HG03066 (cell line): ENCODE measurements around the gene MED13L.

Experiments
- ATAC-seq: cut with Tn5 transposase; IDR thresholded peaks from one replicate; pipeline ENCODE4 v1.9.1; 2021; ENCODE audit warnings: low read depth; ENCODE audit not compliant: unreplicated experiment

The MED13L gene

GRCh38 chr12:116188581-116188980 lies 88.9 kb downstream of the MED13L start:
- no peak for ATAC-seq

- no peak for ATAC-seq
Observed at GRCh38 chr12:116187151-116187511, 90.4 kb downstream of the MED13L start.

DNA sequence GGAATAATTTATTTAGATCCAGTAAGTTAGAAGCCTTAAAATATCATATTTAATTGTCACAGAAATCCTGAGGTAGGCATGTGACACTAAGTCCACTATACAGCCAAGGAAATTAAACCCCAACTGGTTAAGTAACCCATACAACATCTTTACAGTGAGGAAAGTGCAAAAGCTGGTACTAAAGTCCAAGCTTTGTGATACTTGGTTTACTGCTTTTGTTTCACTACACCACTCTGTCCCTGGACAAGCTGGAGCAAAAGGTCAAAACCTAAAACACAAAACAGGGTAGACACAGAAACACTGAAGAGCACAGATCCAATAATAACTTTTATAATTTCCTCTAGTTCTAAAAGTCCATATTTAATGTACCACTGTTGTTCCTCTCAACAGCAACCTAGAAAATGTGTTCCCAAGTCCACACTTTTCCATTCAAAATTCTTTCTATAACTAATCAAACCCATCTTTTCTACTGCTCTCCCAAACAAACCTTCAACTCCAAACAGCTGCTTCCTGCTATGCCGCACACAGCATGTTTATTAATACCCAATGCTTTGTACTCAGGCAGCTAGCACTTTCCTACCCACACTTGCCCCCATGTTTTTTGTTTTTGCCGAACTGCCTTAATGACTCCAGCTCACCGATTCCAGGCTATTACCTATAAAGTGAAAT lies 90.9 kb downstream of the MED13L start:
- no peak for ATAC-seq

- ATAC-seq, result no peak
Observed at GRCh38 chr12:116184763-116185162, 92.7 kb downstream of the MED13L start.

- ATAC-seq, result no peak
Observed at GRCh38 chr12:116183741-116184141, 93.8 kb downstream of the MED13L start.

DNA sequence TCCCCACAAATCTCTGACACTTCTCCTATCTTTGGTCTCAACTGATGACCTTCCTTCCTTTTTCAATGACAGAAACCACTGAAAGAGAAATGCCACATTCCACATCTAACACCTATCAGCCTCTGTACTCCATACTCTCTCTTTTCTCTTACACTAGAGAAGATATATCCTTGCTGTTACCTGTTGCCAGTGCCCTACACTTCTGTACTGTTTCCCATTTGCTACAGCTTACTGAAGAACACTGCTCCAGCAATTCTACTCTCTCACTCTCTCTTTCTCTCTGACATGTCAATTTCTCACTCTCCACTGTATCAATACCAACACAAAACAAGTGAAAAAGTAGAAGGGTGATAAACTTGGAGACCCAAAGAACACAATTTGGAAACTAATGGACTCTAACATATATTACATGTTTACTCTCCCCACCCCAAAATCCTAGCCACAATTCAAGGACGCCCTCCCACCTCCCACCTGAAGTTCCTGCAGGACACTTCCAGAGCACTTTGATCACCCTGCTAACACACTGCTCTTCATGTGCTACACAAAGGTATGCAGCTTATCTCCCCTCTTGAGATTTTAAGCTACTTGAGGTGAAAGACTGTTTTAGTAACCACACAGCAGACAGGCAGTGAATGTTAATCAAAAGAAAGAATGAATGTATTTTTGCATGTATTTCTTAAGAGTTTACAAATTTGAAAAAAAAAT lies 95.0 kb downstream of the MED13L start:
- ATAC-seq, result no peak

- no peak for ATAC-seq
Observed at GRCh38 chr12:116180448-116180847, 97.0 kb downstream of the MED13L start.

- ATAC-seq, result no peak
Observed at GRCh38 chr12:116179384-116179783, 98.1 kb downstream of the MED13L start.

- no peak for ATAC-seq
Observed at GRCh38 chr12:116177017-116177416, 100.5 kb downstream of the MED13L start.

GRCh38 chr12:116174904-116175303 lies 102.6 kb downstream of the MED13L start:
- ATAC-seq, result no peak

DNA sequence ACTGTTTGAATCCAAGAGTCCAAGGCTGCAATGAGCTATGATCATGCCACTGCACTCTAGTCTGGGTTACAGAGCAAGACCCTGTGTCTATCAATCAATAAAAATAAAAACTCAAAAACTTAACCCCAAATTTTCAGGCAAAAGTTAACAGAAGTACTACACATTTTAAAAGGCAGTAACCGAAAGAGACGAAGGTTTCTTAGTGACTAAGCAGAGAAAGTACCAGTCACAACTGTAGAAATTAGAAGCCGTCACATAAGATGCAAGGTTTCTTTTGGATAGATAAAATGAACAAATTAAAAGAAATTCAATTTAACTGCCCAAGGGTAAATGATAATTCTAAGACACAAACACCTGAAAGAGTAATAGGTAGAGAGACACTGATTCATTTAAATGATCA lies 103.5 kb downstream of the MED13L start:
- ATAC-seq, result no peak

- ATAC-seq, result peak; percentile 73
Observed at GRCh38 chr12:116172224-116172849, 105.2 kb downstream of the MED13L start.

DNA sequence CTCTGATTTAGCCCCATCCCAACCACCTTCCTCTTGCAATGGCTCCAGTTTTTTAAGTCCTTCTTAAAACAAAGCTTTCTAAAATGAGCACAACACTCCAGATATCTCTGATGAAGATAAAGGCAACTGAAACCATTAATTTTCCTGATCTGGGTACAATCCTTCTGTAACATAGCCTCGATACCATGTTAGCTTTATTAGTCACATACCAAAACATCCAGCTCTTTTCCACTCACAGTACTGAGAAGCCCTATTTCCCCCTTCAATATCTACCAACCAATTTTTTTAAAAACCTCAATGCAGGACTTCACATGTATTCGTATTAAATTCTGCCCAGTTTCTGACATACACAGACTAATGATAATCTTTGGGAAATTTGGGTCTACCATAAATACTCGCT lies 105.9 kb downstream of the MED13L start:
- no peak for ATAC-seq

DNA sequence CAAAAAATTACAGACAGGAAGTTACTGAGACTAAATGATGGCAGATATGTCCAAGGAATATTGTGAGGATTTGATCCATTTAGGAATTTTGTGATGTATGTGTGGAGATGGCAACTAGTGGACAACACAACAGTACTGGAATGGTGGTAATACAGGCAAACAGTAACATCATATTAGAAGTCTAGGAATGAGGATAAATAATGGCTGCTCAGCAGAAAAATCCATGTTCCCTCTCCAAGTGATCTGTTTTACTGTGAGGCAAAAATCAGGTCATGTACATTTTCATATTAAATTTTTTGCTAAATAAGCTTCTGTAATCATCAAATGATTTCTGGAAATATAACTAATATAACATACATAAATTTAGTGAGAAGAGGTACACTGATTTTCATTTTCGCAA lies 108.4 kb downstream of the MED13L start:
- ATAC-seq, result no peak

- no peak for ATAC-seq
Observed at GRCh38 chr12:116166306-116166705, 111.2 kb downstream of the MED13L start.

- ATAC-seq, result no peak
Observed at GRCh38 chr12:116165036-116165425, 112.5 kb downstream of the MED13L start.

- ATAC-seq, result no peak
Observed at GRCh38 chr12:116164250-116165035, 113.0 kb downstream of the MED13L start.

DNA sequence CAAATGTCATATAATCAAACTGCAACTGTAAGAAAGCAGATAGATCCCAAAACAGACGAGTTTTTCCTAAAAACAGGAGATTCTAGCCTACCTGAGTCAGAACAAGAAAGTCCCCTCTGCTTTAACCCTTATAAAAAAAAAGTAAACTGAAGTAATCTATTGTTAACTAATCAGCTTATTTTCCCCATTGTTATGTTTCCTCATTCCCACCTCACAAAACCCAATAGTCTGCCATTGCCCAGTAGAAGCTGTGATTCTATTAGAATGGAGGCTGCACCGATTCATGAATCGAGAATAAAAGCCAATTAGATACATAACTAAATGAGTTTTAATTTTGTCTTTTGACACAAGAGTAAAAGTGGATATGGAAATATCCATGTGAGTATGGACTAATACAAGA lies 115.4 kb downstream of the MED13L start:
- no peak for ATAC-seq

DNA sequence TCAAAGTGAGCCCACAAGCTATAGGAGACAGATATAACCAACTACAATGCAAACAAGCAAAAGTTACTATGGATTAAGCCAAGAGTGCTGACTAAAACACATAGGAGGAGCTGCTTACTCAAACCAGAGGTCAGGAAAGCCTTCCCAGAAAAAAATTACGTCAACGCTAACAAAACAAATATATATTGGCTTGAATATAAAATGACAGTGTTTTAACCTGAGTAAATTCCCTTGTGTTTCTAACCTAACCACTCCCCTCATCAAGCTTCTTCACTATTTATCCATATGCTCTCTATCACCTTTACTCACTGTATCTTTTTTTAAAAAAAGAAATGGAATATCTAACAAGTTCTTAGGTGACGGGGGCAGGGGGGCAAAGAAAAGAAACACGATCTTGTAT lies 115.9 kb downstream of the MED13L start:
- ATAC-seq, result no peak

GRCh38 chr12:116160883-116161458 lies 116.5 kb downstream of the MED13L start:
- no peak for ATAC-seq

GRCh38 chr12:116160231-116160630 lies 117.3 kb downstream of the MED13L start:
- ATAC-seq, result no peak
